Right renal cortex interstitium (tissue), 3 donors: Measurements from ENCODE around the gene NENF. TPM values are rescaled to one million over a fixed set of nuclear protein-coding genes. Genes with fewer than 3 reads are reported as not detected.
"Not testable (repeated sequence)": the region's sequence is repeated elsewhere in the genome, so short reads cannot be mapped to it uniquely, and the experiment has no call there.

Experiments used
- DNase-seq, 3 donors: peaks; one replicate each; pipeline ENCODE4 v3.0.0-alpha.2; 2013; ENCODE audit warnings: low read depth in 3 of 3, low spot score in 2 of 3
- polyA plus RNA-seq, 3 donors: library from polyadenylated mRNA; unstranded; fragments of 120-200 nt; gene quantifications; one replicate each; pipeline ENCODE4 v1.2.1, GENCODE V29; 2013; ENCODE audit not compliant: insufficient read length in 3 of 3

NENF gene
- polyA plus RNA-seq, 3 donors, result 39.0 to 41.2 (median 40.9) TPM

GRCh38 chr1:212457740-212458338 is 25.1 kb downstream of the NENF start:
- no peak for DNase-seq

- DNase-seq, result no peak
Observed at GRCh38 chr1:212458817-212459216, 26.1 kb downstream of the NENF start.

- no peak for DNase-seq
Observed at GRCh38 chr1:212459656-212460055, 26.9 kb downstream of the NENF start.

GRCh38 chr1:212460376-212460775 is 27.7 kb downstream of the NENF start:
- DNase-seq, result no peak

- DNase-seq, result no peak
Observed at GRCh38 chr1:212461916-212462660, 29.4 kb downstream of the NENF start.

GRCh38 chr1:212463565-212464285 is 31.0 kb downstream of the NENF start:
- no peak for DNase-seq

- no peak for DNase-seq
Observed at GRCh38 chr1:212465311-212465710, 32.6 kb downstream of the NENF start.

GRCh38 chr1:212466437-212466836 is 33.7 kb downstream of the NENF start:
- no peak for DNase-seq

- no peak for DNase-seq
Observed at GRCh38 chr1:212466898-212467650, 34.4 kb downstream of the NENF start.

GRCh38 chr1:212467843-212468482 is 35.2 kb downstream of the NENF start:
- DNase-seq, result no peak

GRCh38 chr1:212470059-212470458 is 37.3 kb downstream of the NENF start:
- no peak for DNase-seq

GRCh38 chr1:212471286-212471685 is 38.6 kb downstream of the NENF start:
- DNase-seq, result no peak

- no peak for DNase-seq
Observed at GRCh38 chr1:212471891-212472675, 39.4 kb downstream of the NENF start.

GRCh38 chr1:212473729-212474128 is 41.0 kb downstream of the NENF start:
- DNase-seq, result no peak

GRCh38 chr1:212475151-212475550 is 42.4 kb downstream of the NENF start:
- DNase-seq, result no peak

- not testable (repeated sequence) for DNase-seq
Observed at GRCh38 chr1:212475831-212476230, 43.1 kb downstream of the NENF start.

GRCh38 chr1:212477014-212477679 is 44.4 kb downstream of the NENF start:
- peak; percentile 75 to 78 (median 76) for DNase-seq

GRCh38 chr1:212477680-212478466 is 45.2 kb downstream of the NENF start:
- no peak for DNase-seq
